ENCODE data around the gene ECHS1. TPM values are rescaled to one million over a fixed set of nuclear protein-coding genes. Genes with fewer than 3 reads are reported as not detected.

The ECHS1 gene
- total RNA-seq, 1 experiment from 2014 or later = 58.0 TPM

DNA sequence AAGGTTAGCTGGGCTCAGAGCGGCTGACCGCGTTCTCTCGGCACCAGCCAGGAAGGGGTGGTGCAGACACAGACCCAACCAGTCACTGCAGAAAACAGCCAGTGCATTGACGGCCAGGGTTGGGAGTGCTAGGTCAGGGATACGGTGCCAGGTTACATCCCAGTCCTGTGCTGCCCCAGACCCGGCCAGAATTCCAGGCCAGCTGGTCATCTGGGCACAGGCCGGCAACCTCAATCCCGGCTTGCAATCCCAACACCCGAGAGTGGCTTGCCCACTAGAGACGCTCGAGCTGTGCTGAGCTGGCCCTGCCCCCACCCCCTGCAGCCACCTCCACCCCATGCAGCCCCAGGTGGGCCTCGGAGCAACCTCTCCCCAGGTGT, 22.2 kb downstream of the ECHS1 start:
- Histone ChIP-seq H3K36me3 (ENCODE audit: control insufficient read depth in 1 of 2, insufficient read depth in 2 of 2, low read length in 2 of 2) (no peaks in the 10 kb centered on the region), H2AFZ (ENCODE audit: low read depth, low read length, poor library complexity, severe bottlenecking) (no peak overlapping the region), H4K20me1 (ENCODE audit: insufficient read depth) (no peaks in the 10 kb centered on the region), H3K9me2 (ENCODE audit: insufficient read depth) (no peaks in the 10 kb centered on the region), H3K9me3 (ENCODE audit: control insufficient read depth in 1 of 2, insufficient read depth in 1 of 2, low read depth in 1 of 2, low read length in 2 of 2) (no peaks in the 10 kb centered on the region), H3K4me2 (ENCODE audit: low read length) (no peak overlapping the region), H3K27ac (ENCODE audit: low read depth, low read length) (no peak overlapping the region), H3K27me3 (ENCODE audit: insufficient read depth, low read length) (no peaks in the 10 kb centered on the region), H3K9ac (ENCODE audit: low read length) (no peak overlapping the region), H3K79me2 (ENCODE audit: insufficient read depth, low read length) (no peaks in the 10 kb centered on the region; the same call in 1 of the 2 replicates), H3K4me1 (ENCODE audit: control insufficient read depth in 1 of 2, insufficient read depth in 2 of 2, low read length in 2 of 2) (no peaks in the 10 kb centered on the region), H3K4me3 (replicated peaks in 1 of 2; ENCODE audit: low read depth in 1 of 2, low read length in 2 of 2) (no peak overlapping the region)
- no peak for DNase-seq (ENCODE audit: low read depth, low spot score)
- TF ChIP-seq POLR2AphosphoS5 (IDR thresholded peaks at IDR 0.05; ENCODE audit: low read depth, low read length) (0 out of 2 replicates have a peak, but pooled peaks have one; percentile 17), RAD21 (IDR thresholded peaks at IDR 0.05; ENCODE audit: low read depth) (no peak)
- intact Hi-C loops (cut with micrococcal nuclease) = no loop called here
- no TSS peak for BruUV-seq (replicated peaks)
- RAD21 ChIA-PET (ENCODE audit: low non-redundant PET in 1 of 2, low total read pairs in 2 of 2, uncharacterized antibody in 2 of 2, unreplicated experiment in 2 of 2) = no interaction called here
- CTCF ChIA-PET = no interaction called here
- POLR2A ChIA-PET = interaction anchor here (0.6 kb wide), 1 partner anchor 22 kb away, joined by 3 read pairs; no protein-coding TSS in a partner anchor
- no peak for ATAC-seq

DNA sequence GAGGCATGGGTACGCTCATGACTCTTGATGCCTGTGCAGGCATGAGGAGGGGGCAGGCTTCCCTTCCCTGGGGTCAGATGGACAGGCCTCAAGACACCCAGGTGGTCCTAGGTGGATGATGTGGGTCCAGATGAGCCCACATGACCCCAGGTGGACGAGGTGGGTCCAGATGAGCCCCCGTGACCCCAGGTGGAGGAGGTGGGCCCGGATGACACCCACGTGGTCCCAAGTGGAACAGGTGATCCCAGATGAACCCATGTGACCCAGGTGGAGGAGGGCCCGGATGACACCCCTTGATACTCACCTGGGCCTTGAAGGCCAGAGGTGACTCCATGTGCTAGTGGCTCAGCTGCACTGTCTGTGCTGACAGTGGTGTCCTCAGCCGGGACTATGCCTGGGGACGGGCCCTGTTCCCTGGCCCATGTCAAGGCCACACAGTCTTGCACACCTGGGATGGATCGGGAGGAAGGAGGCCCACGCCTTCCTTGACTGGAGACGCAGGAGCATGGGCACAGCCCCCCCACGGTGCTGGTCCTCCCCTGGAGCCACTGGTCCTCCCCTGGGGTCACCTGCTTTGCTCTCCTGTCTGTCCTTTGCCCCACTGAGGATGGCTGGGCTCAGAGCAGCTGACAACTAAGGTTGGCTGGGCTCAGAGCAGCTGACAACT, 22.7 kb downstream of the ECHS1 start:
- intact Hi-C loops (cut with micrococcal nuclease) = no loop called here
- H3K27me3 ChIP-seq (ENCODE audit: insufficient read depth, low read length) = no peaks in the 10 kb centered on the region
- no peak overlapping the region for H3K4me2 ChIP-seq (ENCODE audit: low read length)
- no peak overlapping the region for H3K9ac ChIP-seq (ENCODE audit: low read length)
- ChIA-PET POLR2A (no interaction called here), CTCF (no interaction called here), RAD21 (ENCODE audit: low non-redundant PET in 1 of 2, low total read pairs in 2 of 2, uncharacterized antibody in 2 of 2, unreplicated experiment in 2 of 2) (no interaction called here)
- no peaks in the 10 kb centered on the region for H4K20me1 ChIP-seq (ENCODE audit: insufficient read depth)
- no TSS peak for BruUV-seq (replicated peaks)
- TF ChIP-seq EZH2phosphoT487 (IDR thresholded peaks at IDR 0.05; ENCODE audit: borderline replicate concordance) (no peak), RAD21 (IDR thresholded peaks at IDR 0.05; ENCODE audit: low read depth) (no peak), FOSL1 (IDR thresholded peaks at IDR 0.05; ENCODE audit: low read depth) (no peak)
- no peak overlapping the region for H3K27ac ChIP-seq (ENCODE audit: low read depth, low read length)
- no peak overlapping the region for H2AFZ ChIP-seq (ENCODE audit: low read depth, low read length, poor library complexity, severe bottlenecking)
- H3K4me3 ChIP-seq (replicated peaks in 1 of 2; ENCODE audit: low read depth in 1 of 2, low read length in 2 of 2) = no peak overlapping the region
- H3K9me2 ChIP-seq (ENCODE audit: insufficient read depth) = no peaks in the 10 kb centered on the region
- DNase-seq (ENCODE audit: low read depth, low spot score) (no peak), ATAC-seq (no peak)
- no peaks in the 10 kb centered on the region for H3K4me1 ChIP-seq (ENCODE audit: control insufficient read depth in 1 of 2, insufficient read depth in 2 of 2, low read length in 2 of 2)
- no peaks in the 10 kb centered on the region for H3K9me3 ChIP-seq (ENCODE audit: control insufficient read depth in 1 of 2, insufficient read depth in 1 of 2, low read depth in 1 of 2, low read length in 2 of 2)
- no peaks in the 10 kb centered on the region for H3K36me3 ChIP-seq (ENCODE audit: control insufficient read depth in 1 of 2, insufficient read depth in 2 of 2, low read length in 2 of 2)
- H3K79me2 ChIP-seq (ENCODE audit: insufficient read depth, low read length) = no peaks in the 10 kb centered on the region
